ENCODE data around the gene TNFRSF25. TPM values are rescaled to one million over a fixed set of nuclear protein-coding genes. Genes with fewer than 3 reads are reported as not detected.

TNFRSF25 gene
- total and polyA plus RNA-seq, 2 donors (not counting 1 experiment from before 2014, with no cell fraction given): 0.24 to 1.5 TPM

- TF ChIP-seq CTCF (conservative IDR thresholded peaks at IDR 0.05 in 1 of 2, IDR thresholded peaks at IDR 0.05 in 1 of 2; ENCODE audit: low read depth in 1 of 2, low read length in 2 of 2) (no peak), EZH2 (IDR thresholded peaks at IDR 0.05; ENCODE audit: low read length, missing control alignments) (no peak)
- Histone ChIP-seq H3K27me3 (ENCODE audit: control insufficient read depth, insufficient read depth, low read length) (no peaks in the 10 kb centered on the region), H3K4me1 (ENCODE audit: control insufficient read depth, extremely low read depth, insufficient read depth, low read length) (no peaks in the 10 kb centered on the region), H3K4me2 (ENCODE audit: extremely low read depth, insufficient read depth, low read length) (no peak overlapping the region), H3K27ac (ENCODE audit: insufficient read depth, low read length) (no peak overlapping the region), H3K9me3 (ENCODE audit: control insufficient read depth, insufficient read depth, low read depth, low read length) (no peaks in the 10 kb centered on the region), H3K36me3 (ENCODE audit: control insufficient read depth, insufficient read depth, low read length) (no peaks in the 10 kb centered on the region), H3K79me2 (ENCODE audit: control insufficient read depth, insufficient read depth, low read length) (no peaks in the 10 kb centered on the region), H2AFZ (ENCODE audit: low read length) (no peak overlapping the region), H4K20me1 (ENCODE audit: control insufficient read depth, extremely low read depth, insufficient read depth, low read length) (no peaks in the 10 kb centered on the region), H3K4me3 (replicated peaks in 1 of 4; ENCODE audit: control extremely low read depth in 1 of 4, insufficient read depth in 1 of 4, low read depth in 3 of 4, low read length in 4 of 4) (no peak overlapping the region), H3K9ac (ENCODE audit: insufficient read depth, low read length) (no peak overlapping the region)
- DNase-seq (ENCODE audit: low read depth in 2 of 2): no peak
Observed at GRCh38 chr1:6509220-6509918, 43.4 kb upstream of the TNFRSF25 start.

DNA sequence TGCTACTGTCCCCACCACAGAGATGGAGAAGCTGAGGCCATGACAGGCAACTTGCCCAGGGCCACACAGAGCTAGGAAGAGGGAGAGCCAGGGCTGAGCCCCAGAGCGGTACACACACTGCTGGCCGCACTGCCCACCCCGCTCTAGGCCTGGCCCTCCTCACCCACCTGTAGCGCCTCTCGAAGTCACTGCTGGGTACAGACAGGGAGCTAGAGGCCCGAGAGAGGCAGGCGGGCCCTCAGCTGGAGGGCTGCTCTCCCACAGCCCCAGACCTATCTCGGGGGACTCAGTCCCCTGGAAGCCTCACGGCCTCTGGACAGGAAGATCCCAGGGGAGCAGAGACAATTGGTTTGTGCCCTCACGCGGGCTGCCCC is 42.8 kb upstream of the TNFRSF25 start:
- H2AFZ ChIP-seq (ENCODE audit: low read length): no peak overlapping the region
- H3K79me2 ChIP-seq (ENCODE audit: control insufficient read depth, insufficient read depth, low read length): no peaks in the 10 kb centered on the region
- H3K27me3 ChIP-seq (ENCODE audit: control insufficient read depth, insufficient read depth, low read length): no peaks in the 10 kb centered on the region
- H3K9me3 ChIP-seq (ENCODE audit: control insufficient read depth, insufficient read depth, low read depth, low read length): no peaks in the 10 kb centered on the region
- H4K20me1 ChIP-seq (ENCODE audit: control insufficient read depth, extremely low read depth, insufficient read depth, low read length): no peaks in the 10 kb centered on the region
- H3K9ac ChIP-seq (ENCODE audit: insufficient read depth, low read length): no peak overlapping the region
- DNase-seq (ENCODE audit: low read depth in 2 of 2): no peak
- no peak overlapping the region for H3K4me3 ChIP-seq (replicated peaks in 1 of 4; ENCODE audit: control extremely low read depth in 1 of 4, insufficient read depth in 1 of 4, low read depth in 3 of 4, low read length in 4 of 4)
- no peaks in the 10 kb centered on the region for H3K4me1 ChIP-seq (ENCODE audit: control insufficient read depth, extremely low read depth, insufficient read depth, low read length)
- TF ChIP-seq CTCF (conservative IDR thresholded peaks at IDR 0.05 in 1 of 2, IDR thresholded peaks at IDR 0.05 in 1 of 2; ENCODE audit: low read depth in 1 of 2, low read length in 2 of 2): no peak
- no peak for TF ChIP-seq EZH2 (IDR thresholded peaks at IDR 0.05; ENCODE audit: low read length, missing control alignments)
- no peak overlapping the region for H3K27ac ChIP-seq (ENCODE audit: insufficient read depth, low read length)
- no peaks in the 10 kb centered on the region for H3K36me3 ChIP-seq (ENCODE audit: control insufficient read depth, insufficient read depth, low read length)
- no peak overlapping the region for H3K4me2 ChIP-seq (ENCODE audit: extremely low read depth, insufficient read depth, low read length)

- H3K4me1 ChIP-seq (ENCODE audit: control insufficient read depth, extremely low read depth, insufficient read depth, low read length): no peaks in the 10 kb centered on the region
- no peaks in the 10 kb centered on the region for H3K79me2 ChIP-seq (ENCODE audit: control insufficient read depth, insufficient read depth, low read length)
- TF ChIP-seq CTCF (conservative IDR thresholded peaks at IDR 0.05 in 1 of 2, IDR thresholded peaks at IDR 0.05 in 1 of 2; ENCODE audit: low read depth in 1 of 2, low read length in 2 of 2): no peak
- TF ChIP-seq EZH2 (IDR thresholded peaks at IDR 0.05; ENCODE audit: low read length, missing control alignments): no peak
- DNase-seq (ENCODE audit: low read depth in 2 of 2): no peak
- H3K27me3 ChIP-seq (ENCODE audit: control insufficient read depth, insufficient read depth, low read length): no peaks in the 10 kb centered on the region
- H3K9ac ChIP-seq (ENCODE audit: insufficient read depth, low read length): no peak overlapping the region
- no peak overlapping the region for H2AFZ ChIP-seq (ENCODE audit: low read length)
- no peaks in the 10 kb centered on the region for H4K20me1 ChIP-seq (ENCODE audit: control insufficient read depth, extremely low read depth, insufficient read depth, low read length)
- H3K9me3 ChIP-seq (ENCODE audit: control insufficient read depth, insufficient read depth, low read depth, low read length): no peaks in the 10 kb centered on the region
- H3K27ac ChIP-seq (ENCODE audit: insufficient read depth, low read length): no peak overlapping the region
- H3K36me3 ChIP-seq (ENCODE audit: control insufficient read depth, insufficient read depth, low read length): no peaks in the 10 kb centered on the region
- H3K4me3 ChIP-seq (replicated peaks in 1 of 4; ENCODE audit: control extremely low read depth in 1 of 4, insufficient read depth in 1 of 4, low read depth in 3 of 4, low read length in 4 of 4): no peak overlapping the region
- no peak overlapping the region for H3K4me2 ChIP-seq (ENCODE audit: extremely low read depth, insufficient read depth, low read length)
Observed at GRCh38 chr1:6508154-6508815, 42.3 kb upstream of the TNFRSF25 start.

All from fibroblast of lung (primary cell).